Activated CD4-positive, alpha-beta T cell treated with anti-CD3 and anti-CD28 coated beads for 36 hours (primary cell): ENCODE data around the gene ARHGAP23. TPM values are rescaled to one million over a fixed set of nuclear protein-coding genes. Genes with fewer than 3 reads are reported as not detected.
A peak's percentile ranks its signal among the peaks of the same experiment; 100 is the strongest.

Experiments
- ATAC-seq: fragments of 200-7000 bp; cut with Tn5 transposase; one replicate; pipeline ENCODE4 v1.10.0; 2021; ENCODE audit warnings: mild to moderate bottlenecking, moderate library complexity
- CTCF ChIA-PET: fragments of 350-600 bp; sonication (Branson Sonifier 250); formaldehyde crosslinking; loops from one replicate; lab custom pipeline; 2021; ENCODE audit warnings: antibody characterized with exemption; lab: Charles Lee
- POLR2A ChIA-PET: fragments of 350-600 bp; sonication (Branson Sonifier 250); formaldehyde crosslinking; loops from one replicate; lab custom pipeline; 2021; ENCODE audit warnings: antibody characterized with exemption, inconsistent platforms; lab: Charles Lee
- DNase-seq: peaks from one replicate; pipeline ENCODE4 v3.0.0-alpha.2; 2020
- H3K27ac Mint-ChIP-seq: one replicate; pipeline ENCODE4 v1.8.0; 2021; ENCODE audit warnings: mixed read lengths
- H3K27me3 Mint-ChIP-seq: one replicate; pipeline ENCODE4 v1.8.0; 2021; ENCODE audit warnings: mixed read lengths
- H3K36me3 Mint-ChIP-seq: one replicate; pipeline ENCODE4 v1.8.0; 2021; ENCODE audit warnings: low read depth, mixed read lengths
- H3K4me1 Mint-ChIP-seq: one replicate; pipeline ENCODE4 v1.8.0; 2021; ENCODE audit warnings: mixed read lengths
- H3K4me3 Mint-ChIP-seq: one replicate; pipeline ENCODE4 v1.8.0; 2021; ENCODE audit warnings: mild to moderate bottlenecking, moderate library complexity, mixed read lengths
- H3K9me3 Mint-ChIP-seq: one replicate; pipeline ENCODE4 v1.8.0; 2021; ENCODE audit warnings: low read depth, mixed read lengths
- intact Hi-C, 2 experiments: fragments of 100-400 bp; cut with DNase I in 1 of 2; cut with micrococcal nuclease in 1 of 2; formaldehyde crosslinking; loops; one replicate each; pipeline versions ENCODE4 v1.14.2 to v1.15.1; 2022 to 2024; cut with DNase I, micrococcal nuclease
- total RNA-seq, 2 experiments: library from RNA; stranded (reverse); gene quantifications; one replicate each; pipeline ENCODE4 v1.2.3, GENCODE V29; 2021

Gene ARHGAP23
- total RNA-seq, 2 experiments from 2014 or later: 0.55 to 0.86 TPM

DNA sequence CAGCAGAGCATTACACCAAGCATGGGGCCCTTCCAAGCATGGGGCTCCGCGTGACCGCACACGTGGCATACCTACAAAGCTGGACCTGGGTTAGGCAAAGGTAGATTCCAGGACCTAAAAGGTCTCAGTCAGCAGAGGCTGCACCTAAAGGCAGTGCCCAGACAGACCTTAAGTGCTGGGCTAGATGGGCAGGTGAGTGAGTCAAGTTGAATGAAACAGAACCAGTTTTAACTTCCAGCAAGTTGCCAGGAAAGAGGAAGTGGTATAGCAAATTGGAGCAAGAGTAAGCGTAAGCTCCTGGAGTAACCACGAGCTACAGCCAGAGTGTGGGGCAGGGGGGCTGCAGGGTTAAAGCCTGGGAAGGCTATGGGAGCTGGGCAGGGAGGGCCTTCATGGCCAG lies 128.0 kb downstream of the ARHGAP23 start:
- ChIA-PET POLR2A (interaction anchor here (0.7 kb wide), 1 partner anchor 921 kb away, joined by 3 read pairs; no protein-coding TSS in a partner anchor), CTCF (interaction anchor here (1.0 to 9.0 kb wide), 3 partner anchors 27 to 202 kb away, joined by 3 to 145 read pairs (median 127); no protein-coding TSS in a partner anchor)
- ATAC-seq (no peak), DNase-seq (no peak)
- H3K27me3 Mint-ChIP-seq: peaks cover 15% of the 10 kb centered on the region
- no peaks in the 10 kb centered on the region for H3K9me3 Mint-ChIP-seq
- H3K27ac Mint-ChIP-seq: no peak overlapping the region
- intact Hi-C loops: loop anchor here in 1 of 2 experiments (5.0 kb wide), 1 partner anchor 196 kb away; the partner anchor contains the start of gene PSMB3
- no peaks in the 10 kb centered on the region for H3K36me3 Mint-ChIP-seq
- no peak overlapping the region for H3K4me3 Mint-ChIP-seq
- H3K4me1 Mint-ChIP-seq: peaks cover 22% of the 10 kb centered on the region

DNA sequence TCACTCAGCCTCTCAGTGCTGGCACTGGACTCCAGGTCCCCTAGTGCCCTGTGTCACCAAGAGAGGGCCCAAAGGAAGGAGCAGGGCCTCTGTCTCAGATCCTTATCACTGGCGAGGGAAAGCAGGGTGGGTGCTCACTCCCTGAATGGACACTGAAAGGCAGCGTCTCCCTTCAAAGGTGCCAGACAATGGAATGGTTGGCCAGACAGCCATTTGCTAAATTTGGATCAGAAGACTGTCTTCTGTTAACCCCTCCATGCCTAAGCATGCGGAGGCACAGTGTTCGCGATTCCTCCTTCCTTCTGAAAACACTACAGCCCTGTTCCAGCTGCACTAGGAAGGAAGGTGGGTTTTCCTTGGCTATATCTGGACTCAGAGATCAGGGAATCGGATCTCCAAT lies 129.1 kb downstream of the ARHGAP23 start:
- peaks cover 19% of the 10 kb centered on the region for H3K27me3 Mint-ChIP-seq
- H3K27ac Mint-ChIP-seq: no peak overlapping the region
- H3K9me3 Mint-ChIP-seq: no peaks in the 10 kb centered on the region
- peaks cover 22% of the 10 kb centered on the region for H3K4me1 Mint-ChIP-seq
- DNase-seq (no peak), ATAC-seq (no peak)
- H3K36me3 Mint-ChIP-seq: no peaks in the 10 kb centered on the region
- intact Hi-C loops: loop anchor here in 1 of 2 experiments (5.0 kb wide), 1 partner anchor 195 kb away; the partner anchor contains the start of gene PSMB3
- H3K4me3 Mint-ChIP-seq: peak overlapping the region; percentile 21
- ChIA-PET POLR2A (interaction anchor here (0.6 to 2.0 kb wide), 3 partner anchors 10 to 118 kb away, joined by 4 to 6 read pairs (median 4); no protein-coding TSS in a partner anchor), CTCF (interaction anchor here (0.6 to 9.0 kb wide), 34 partner anchors 9 to 596 kb away, joined by 3 to 145 read pairs (median 4); partner anchors contain the start of gene PLXDC1)

DNA sequence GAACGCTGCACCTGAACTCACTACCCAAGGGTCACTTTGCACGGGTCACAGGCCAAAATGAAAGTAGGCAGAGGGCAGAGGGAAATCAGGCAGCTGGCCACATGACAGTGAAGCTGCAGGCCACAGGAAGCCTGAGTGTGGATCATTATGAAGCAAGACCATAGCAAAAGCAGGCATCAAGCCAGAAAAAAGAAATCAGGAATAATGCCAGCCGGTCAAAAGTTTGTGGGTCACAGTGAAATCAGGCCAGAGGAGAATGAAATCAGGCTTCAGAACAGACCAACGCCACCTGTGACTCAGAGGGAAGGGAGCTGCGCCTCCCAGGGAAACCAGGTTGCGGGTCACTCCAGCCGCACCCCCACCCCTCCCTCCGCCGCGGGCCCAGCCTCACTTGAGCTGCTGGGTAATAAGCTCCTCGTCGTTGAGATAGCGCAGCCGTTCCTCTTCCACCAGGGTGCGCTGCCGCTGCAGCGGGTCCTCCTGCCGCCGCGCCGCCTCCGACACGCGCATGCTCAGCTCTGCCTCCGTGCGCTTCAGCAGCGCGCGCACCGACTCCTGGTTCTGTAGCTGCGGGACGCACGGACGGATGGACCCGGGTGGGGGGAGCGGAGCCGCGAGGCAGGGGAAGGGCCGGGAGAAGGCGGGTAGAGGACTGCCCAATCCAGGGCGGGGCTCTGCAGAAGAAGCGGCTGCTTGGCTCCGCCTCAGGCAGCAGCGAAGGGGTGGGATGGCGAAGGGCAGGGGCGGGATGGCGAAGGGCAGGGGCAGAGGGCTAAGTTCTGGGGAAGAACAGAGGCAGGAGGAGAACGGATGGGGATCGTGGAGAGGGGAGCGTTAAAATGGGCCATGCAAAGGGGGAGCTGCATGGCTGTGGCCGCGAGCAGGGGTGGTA lies 129.8 kb downstream of the ARHGAP23 start:
- no peaks in the 10 kb centered on the region for H3K36me3 Mint-ChIP-seq
- H3K4me1 Mint-ChIP-seq: peaks cover 22% of the 10 kb centered on the region
- peak overlapping the region; percentile 73 for H3K4me3 Mint-ChIP-seq
- H3K27ac Mint-ChIP-seq: no peak overlapping the region
- no peaks in the 10 kb centered on the region for H3K9me3 Mint-ChIP-seq
- ChIA-PET POLR2A (interaction anchor here (0.5 to 2.0 kb wide), 8 partner anchors 9 to 1025 kb away, joined by 4 to 6 read pairs (median 4); no protein-coding TSS in a partner anchor), CTCF (interaction anchor here (0.6 to 9.0 kb wide), 43 partner anchors 8 to 595 kb away, joined by 3 to 145 read pairs (median 4); partner anchors contain the start of genes CWC25, PLXDC1, SOCS7 and SRCIN1)
- ATAC-seq: peak; percentile 85
- intact Hi-C loops: loop anchor here (1.0 to 5.0 kb wide), 9 partner anchors 26 to 241 kb away; partner anchors contain the start of genes PSMB3 (in 2 of the 2), EPOP (in 1 of the 2), PIP4K2B (in 1 of the 2) and SRCIN1 (in 1 of the 2)
- DNase-seq: peak; percentile 95
- peaks cover 23% of the 10 kb centered on the region for H3K27me3 Mint-ChIP-seq

DNA sequence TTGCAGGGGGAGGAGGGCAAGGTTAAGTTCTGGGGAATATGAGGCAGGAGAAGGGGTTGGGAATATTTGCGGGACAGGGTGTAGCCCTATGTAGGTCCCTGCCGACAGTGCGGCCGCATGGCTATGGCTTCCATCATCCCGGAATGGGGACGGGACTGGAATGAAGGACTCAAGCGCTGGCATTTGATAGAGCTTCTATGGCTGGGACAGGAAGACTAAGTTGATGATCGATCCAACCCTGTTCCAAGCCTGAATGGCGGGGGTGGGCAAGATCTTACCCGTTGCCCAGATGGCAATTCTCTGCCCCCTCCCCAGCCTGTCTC lies 130.4 kb downstream of the ARHGAP23 start:
- Mint-ChIP-seq H3K4me1 (peaks cover 27% of the 10 kb centered on the region), H3K27ac (no peak overlapping the region), H3K4me3 (peak overlapping the region; percentile 73), H3K36me3 (no peaks in the 10 kb centered on the region), H3K9me3 (no peaks in the 10 kb centered on the region), H3K27me3 (peaks cover 29% of the 10 kb centered on the region)
- intact Hi-C loops: loop anchor here (1.0 to 5.0 kb wide), 11 partner anchors 26 to 241 kb away; partner anchors contain the start of genes PSMB3 (in 2 of the 2), EPOP (in 1 of the 2), PIP4K2B (in 1 of the 2) and SOCS7 (in 1 of the 2)
- DNase-seq: no peak
- CTCF ChIA-PET: interaction anchor here (0.7 to 9.0 kb wide), 38 partner anchors 8 to 595 kb away, joined by 3 to 145 read pairs (median 5); partner anchors contain the start of genes CWC25, EPOP, PSMB3 and SOCS7
- ATAC-seq: peak; percentile 25
- POLR2A ChIA-PET: interaction anchor here (0.5 to 2.0 kb wide), 6 partner anchors 23 to 1025 kb away, joined by 4 to 6 read pairs (median 4); no protein-coding TSS in a partner anchor

DNA sequence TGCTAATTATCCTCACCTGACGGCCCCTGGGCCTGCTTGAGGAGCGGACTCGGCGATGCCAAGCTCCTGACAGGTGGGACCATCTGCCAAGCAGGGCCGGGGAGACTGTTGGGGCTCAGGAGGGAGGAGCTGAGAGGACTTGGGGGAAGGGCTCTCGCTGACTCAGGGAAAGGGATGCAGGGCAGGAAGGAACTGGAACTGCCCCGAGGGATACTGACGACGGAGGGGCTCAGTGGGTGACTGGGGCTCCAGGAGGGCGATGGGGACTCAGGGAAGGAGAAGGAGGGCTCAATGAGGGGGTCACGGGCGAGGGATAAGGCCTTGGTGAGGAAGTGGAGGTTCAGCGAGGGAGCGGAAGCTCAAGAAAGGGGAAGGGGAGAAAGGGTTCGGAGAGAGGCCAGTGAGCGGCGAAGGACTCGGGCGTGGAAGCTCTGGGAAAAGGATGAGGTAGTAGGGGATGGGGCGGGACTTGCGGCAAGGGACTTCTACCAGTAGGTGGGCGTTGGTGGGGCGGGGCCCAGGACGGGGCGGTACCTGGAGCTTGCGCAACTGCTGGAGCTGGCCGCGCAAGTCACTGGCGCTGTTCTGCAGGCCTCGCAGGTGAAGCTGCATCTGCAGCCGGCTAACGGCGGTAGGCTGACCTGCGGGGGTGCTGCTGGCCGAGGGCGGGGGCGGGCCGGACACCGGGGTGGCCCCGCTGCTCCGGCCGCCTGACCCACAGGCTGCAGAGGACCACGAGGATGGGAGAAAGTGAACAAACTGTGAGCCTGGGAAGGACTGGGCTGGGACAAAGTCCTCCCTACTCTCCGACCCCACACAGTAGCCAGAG lies 131.0 kb downstream of the ARHGAP23 start:
- no peaks in the 10 kb centered on the region for H3K9me3 Mint-ChIP-seq
- DNase-seq: peak; percentile 95
- peak; percentile 71 for ATAC-seq
- CTCF ChIA-PET: interaction anchor here (0.5 to 9.0 kb wide), 30 partner anchors 8 to 1942 kb away, joined by 3 to 145 read pairs (median 6); partner anchors contain the start of genes CWC25, EPOP, PSMB3 and SOCS7
- H3K4me1 Mint-ChIP-seq: peaks cover 29% of the 10 kb centered on the region
- H3K4me3 Mint-ChIP-seq: peak overlapping the region; percentile 73
- H3K36me3 Mint-ChIP-seq: no peaks in the 10 kb centered on the region
- H3K27ac Mint-ChIP-seq: peak overlapping the region; percentile 44
- intact Hi-C loops: loop anchor here (1.0 to 5.0 kb wide), 5 partner anchors 46 to 208 kb away; partner anchors contain the start of genes EPOP (in 1 of the 2), PSMB3 (in 1 of the 2), SOCS7 (in 1 of the 2) and SRCIN1 (in 1 of the 2)
- POLR2A ChIA-PET: interaction anchor here (0.8 to 2.0 kb wide), 4 partner anchors 22 to 108 kb away, joined by 4 to 6 read pairs (median 5); no protein-coding TSS in a partner anchor
- H3K27me3 Mint-ChIP-seq: peaks cover 34% of the 10 kb centered on the region

DNA sequence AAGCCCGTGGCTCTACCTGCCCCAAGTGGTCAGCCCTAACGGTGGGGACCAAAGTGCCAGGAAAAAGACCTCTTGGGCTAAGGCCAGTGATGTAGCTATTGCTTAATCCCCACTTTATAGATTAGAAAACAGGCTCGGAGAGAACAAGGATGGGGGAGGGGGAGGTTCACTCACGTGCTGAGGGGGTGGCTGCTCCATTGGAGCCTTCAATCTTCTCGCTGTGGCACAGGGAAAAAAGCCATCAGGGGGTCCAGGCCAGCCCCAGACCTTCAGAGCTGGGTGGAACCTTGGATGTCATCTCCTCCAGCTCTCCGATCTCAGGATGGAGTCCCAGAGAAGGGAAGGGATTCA lies 131.6 kb downstream of the ARHGAP23 start:
- ChIA-PET CTCF (interaction anchor here (0.8 to 9.0 kb wide), 15 partner anchors 12 to 265 kb away, joined by 3 to 145 read pairs (median 6); partner anchors contain the start of genes CWC25, EPOP and PSMB3), POLR2A (interaction anchor here (2.0 kb wide), 1 partner anchor 44 kb away, joined by 6 read pairs; no protein-coding TSS in a partner anchor)
- peaks cover 31% of the 10 kb centered on the region for H3K4me1 Mint-ChIP-seq
- intact Hi-C loops: loop anchor here (1.0 to 5.0 kb wide), 6 partner anchors 45 to 817 kb away; partner anchors contain the start of genes EPOP (in 1 of the 2), PSMB3 (in 1 of the 2), SOCS7 (in 1 of the 2) and SRCIN1 (in 1 of the 2)
- H3K9me3 Mint-ChIP-seq: no peaks in the 10 kb centered on the region
- H3K27ac Mint-ChIP-seq: no peak overlapping the region
- no peak overlapping the region for H3K4me3 Mint-ChIP-seq
- ATAC-seq (no peak), DNase-seq (no peak)
- no peaks in the 10 kb centered on the region for H3K36me3 Mint-ChIP-seq
- peaks cover 40% of the 10 kb centered on the region for H3K27me3 Mint-ChIP-seq

DNA sequence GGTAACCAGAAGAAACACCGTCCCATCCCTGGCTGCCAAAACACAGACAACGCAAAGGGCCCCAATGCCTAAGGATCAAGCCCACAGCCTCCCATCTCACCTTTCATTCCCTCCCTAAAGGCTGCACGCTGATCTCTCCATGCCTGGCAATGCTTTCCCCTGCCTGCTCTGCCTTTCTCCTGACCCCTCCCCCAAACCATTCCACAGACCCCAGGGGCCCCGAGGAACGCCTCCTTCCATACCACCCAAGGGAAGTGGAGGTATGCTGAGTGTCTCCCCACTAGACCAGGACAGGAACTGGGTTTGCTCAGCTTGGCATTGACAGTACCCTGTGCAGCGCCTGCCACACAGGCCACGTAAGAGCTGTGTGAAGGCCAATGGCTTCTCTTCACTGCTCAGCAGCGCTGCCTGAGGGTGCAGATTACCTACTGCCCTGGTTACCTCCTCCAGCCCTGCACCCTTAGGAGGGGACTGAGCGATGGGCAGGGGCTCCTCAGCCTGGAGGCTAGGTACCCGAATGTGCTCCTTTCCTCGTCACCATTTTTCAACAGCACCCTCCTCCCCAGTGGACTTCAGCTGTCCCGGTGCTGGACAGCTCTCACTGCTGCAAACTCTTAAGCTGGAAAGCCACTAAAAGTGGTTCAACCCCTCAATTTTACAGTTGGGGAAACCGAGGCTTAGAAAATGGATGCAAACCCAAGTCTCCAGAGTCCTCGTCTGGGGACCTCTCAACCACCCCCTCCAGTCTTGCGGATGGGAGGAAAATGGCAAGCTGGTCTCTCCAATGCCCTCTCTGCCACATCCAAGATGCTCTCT lies 132.4 kb downstream of the ARHGAP23 start:
- Mint-ChIP-seq H3K36me3 (no peaks in the 10 kb centered on the region), H3K27me3 (peaks cover 46% of the 10 kb centered on the region), H3K27ac (no peak overlapping the region), H3K4me3 (no peak overlapping the region), H3K4me1 (peaks cover 31% of the 10 kb centered on the region), H3K9me3 (no peaks in the 10 kb centered on the region)
- DNase-seq (peak; percentile 55), ATAC-seq (no peak)
- ChIA-PET CTCF (interaction anchor here (0.7 to 3.6 kb wide), 6 partner anchors 7 to 175 kb away, joined by 3 to 28 read pairs (median 5); no protein-coding TSS in a partner anchor), POLR2A (no interaction called here)
- intact Hi-C loops: loop anchor here in 1 of 2 experiments (2.0 kb wide), 1 partner anchor 818 kb away; no protein-coding TSS in a partner anchor

DNA sequence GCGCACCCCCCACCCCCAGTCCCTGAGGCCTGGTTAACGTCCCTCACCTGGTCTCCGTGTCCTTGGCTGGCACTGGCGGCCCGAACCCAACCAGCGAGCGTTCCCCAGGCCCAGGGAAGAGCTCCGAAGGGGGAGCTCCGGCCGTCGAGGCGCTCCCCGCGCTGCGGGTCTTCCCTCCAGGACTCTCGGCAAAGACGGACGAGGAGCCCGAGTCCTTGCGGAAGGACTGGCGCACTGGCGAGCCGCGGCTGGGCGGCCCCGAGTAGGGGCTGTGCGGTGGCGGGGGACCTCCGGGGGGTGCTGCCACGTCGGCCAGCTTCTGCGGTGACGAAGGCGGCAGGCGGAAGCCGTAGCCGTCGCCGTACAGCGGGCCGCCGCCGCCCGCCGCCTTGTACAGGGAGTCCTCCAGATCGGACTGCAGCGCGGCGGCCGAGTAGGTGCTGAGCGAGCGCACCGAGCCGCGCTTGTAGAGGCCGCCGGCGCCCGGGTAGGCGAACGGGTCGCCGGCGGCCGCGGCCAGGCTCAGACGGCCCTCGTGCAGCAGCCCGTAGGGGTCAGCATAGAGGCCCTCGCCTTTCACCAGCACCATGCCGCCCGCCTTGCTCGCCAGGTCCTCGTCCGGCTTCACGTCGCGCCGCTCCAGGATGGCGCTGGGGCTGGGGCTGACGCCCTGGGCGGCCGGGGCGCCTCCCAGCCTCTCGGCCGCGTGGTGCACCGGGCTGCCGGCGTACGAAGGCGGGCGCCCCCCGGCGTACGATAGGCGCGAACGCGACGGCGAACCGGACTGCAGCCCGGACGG lies 133.4 kb downstream of the ARHGAP23 start:
- Mint-ChIP-seq H3K27me3 (peaks cover 53% of the 10 kb centered on the region), H3K4me1 (peaks cover 31% of the 10 kb centered on the region), H3K27ac (no peak overlapping the region), H3K9me3 (no peaks in the 10 kb centered on the region), H3K36me3 (no peaks in the 10 kb centered on the region), H3K4me3 (no peak overlapping the region)
- POLR2A ChIA-PET: no interaction called here
- ATAC-seq: no peak
- no peak for DNase-seq
- intact Hi-C loops: loop anchor here in 1 of 2 experiments (2.0 kb wide), 1 partner anchor 819 kb away; no protein-coding TSS in a partner anchor
- CTCF ChIA-PET: interaction anchor here (0.7 to 1.0 kb wide), 2 partner anchors 8 to 54 kb away, joined by 3 to 4 read pairs; no protein-coding TSS in a partner anchor
